ENCODE data around the gene FAIM2.
"Not testable (repeated sequence)": the region's sequence is repeated elsewhere in the genome, so short reads cannot be mapped to it uniquely, and the experiment has no call there.

FAIM2 gene

GRCh38 chr12:49893753-49894750 is 9.6 kb downstream of the FAIM2 start:
- DNase-seq (ENCODE audit: low read depth) = no peak

GRCh38 chr12:49892732-49893317 is 10.9 kb downstream of the FAIM2 start:
- no peak for DNase-seq (ENCODE audit: low read depth)

GRCh38 chr12:49892084-49892731 is 11.5 kb downstream of the FAIM2 start:
- DNase-seq (ENCODE audit: low read depth) = no peak

GRCh38 chr12:49891476-49891875 is 12.2 kb downstream of the FAIM2 start:
- no peak for DNase-seq (ENCODE audit: low read depth)

GRCh38 chr12:49891012-49891411 is 12.7 kb downstream of the FAIM2 start:
- DNase-seq (ENCODE audit: low read depth) = no peak

GRCh38 chr12:49890096-49890461 is 13.6 kb downstream of the FAIM2 start:
- no peak for DNase-seq (ENCODE audit: low read depth)

- DNase-seq (ENCODE audit: low read depth) = no peak
Observed at GRCh38 chr12:49889361-49890095, 14.2 kb downstream of the FAIM2 start.

GRCh38 chr12:49888461-49889151 is 15.1 kb downstream of the FAIM2 start:
- DNase-seq (ENCODE audit: low read depth) = no peak

- no peak for DNase-seq (ENCODE audit: low read depth)
Observed at GRCh38 chr12:49887536-49888401, 15.9 kb downstream of the FAIM2 start.

GRCh38 chr12:49887091-49887490 is 16.6 kb downstream of the FAIM2 start:
- no peak for DNase-seq (ENCODE audit: low read depth)

- DNase-seq (ENCODE audit: low read depth) = no peak
Observed at GRCh38 chr12:49885663-49886461, 17.8 kb downstream of the FAIM2 start.

- no peak for DNase-seq (ENCODE audit: low read depth)
Observed at GRCh38 chr12:49885118-49885517, 18.6 kb downstream of the FAIM2 start.

- no peak for DNase-seq (ENCODE audit: low read depth)
Observed at GRCh38 chr12:49882851-49883464, 20.7 kb downstream of the FAIM2 start.

GRCh38 chr12:49882248-49882850 is 21.4 kb downstream of the FAIM2 start:
- no peak for DNase-seq (ENCODE audit: low read depth)

GRCh38 chr12:49881415-49882247 is 22.1 kb downstream of the FAIM2 start:
- no peak for DNase-seq (ENCODE audit: low read depth)

- DNase-seq (ENCODE audit: low read depth) = no peak
Observed at GRCh38 chr12:49880756-49881414, 22.8 kb downstream of the FAIM2 start.

- DNase-seq (ENCODE audit: low read depth) = not testable (repeated sequence)
Observed at GRCh38 chr12:49879065-49879464, 24.6 kb downstream of the FAIM2 start.
